GM19452 (cell line): ENCODE measurements around the gene SERPINB6.
A peak's percentile ranks its signal among the peaks of the same experiment; 100 is the strongest.
"Not testable (repeated sequence)": the region's sequence is repeated elsewhere in the genome, so short reads cannot be mapped to it uniquely, and the experiment has no call there.

Experiments used
- ATAC-seq: cut with Tn5 transposase; IDR thresholded peaks from one replicate; pipeline ENCODE4 v1.9.1; 2021; ENCODE audit not compliant: unreplicated experiment

SERPINB6 gene

GRCh38 chr6:2940010-2940850 lies 31.1 kb downstream of the SERPINB6 start:
- ATAC-seq, result peak; percentile 91

- ATAC-seq, result no peak
These were observed 31.9 kb downstream of the SERPINB6 start for GRCh38 chr6:2939315-2940009.

- ATAC-seq, result no peak
These were observed 32.7 kb downstream of the SERPINB6 start for GRCh38 chr6:2938632-2939083.

GRCh38 chr6:2938004-2938631 lies 33.2 kb downstream of the SERPINB6 start:
- no peak for ATAC-seq

GRCh38 chr6:2937627-2938003 lies 33.8 kb downstream of the SERPINB6 start:
- ATAC-seq, result no peak

GRCh38 chr6:2935566-2936291 lies 35.6 kb downstream of the SERPINB6 start:
- ATAC-seq, result no peak

GRCh38 chr6:2934057-2934456 lies 37.3 kb downstream of the SERPINB6 start:
- ATAC-seq, result no peak

- not testable (repeated sequence) for ATAC-seq
These were observed 38.5 kb downstream of the SERPINB6 start for GRCh38 chr6:2932911-2933310.

- peak; percentile 78 for ATAC-seq
These were observed 39.2 kb downstream of the SERPINB6 start for GRCh38 chr6:2931970-2932748.

- no peak for ATAC-seq
These were observed 40.3 kb downstream of the SERPINB6 start for GRCh38 chr6:2931055-2931454.

GRCh38 chr6:2927931-2928330 lies 43.4 kb downstream of the SERPINB6 start:
- ATAC-seq, result not testable (repeated sequence)

GRCh38 chr6:2925842-2926747 lies 45.3 kb downstream of the SERPINB6 start:
- ATAC-seq, result not testable (repeated sequence)

- ATAC-seq, result no peak
These were observed 49.7 kb downstream of the SERPINB6 start for GRCh38 chr6:2921520-2922115.

GRCh38 chr6:2920671-2921112 lies 50.7 kb downstream of the SERPINB6 start:
- no peak for ATAC-seq

GRCh38 chr6:2919886-2920285 lies 51.5 kb downstream of the SERPINB6 start:
- no peak for ATAC-seq

- ATAC-seq, result no peak
These were observed 52.0 kb downstream of the SERPINB6 start for GRCh38 chr6:2919401-2919800.

GRCh38 chr6:2918936-2919335 lies 52.4 kb downstream of the SERPINB6 start:
- ATAC-seq, result no peak

GRCh38 chr6:2917801-2918445 lies 53.4 kb downstream of the SERPINB6 start:
- ATAC-seq, result no peak
